ACHN (cell line): ENCODE results near the gene CACNA1C.
"Not testable (repeated sequence)": the region's sequence is repeated elsewhere in the genome, so short reads cannot be mapped to it uniquely, and the experiment has no call there.

Experiments used
- DNase-seq: peaks from one replicate; pipeline ENCODE4 v3.0.0-alpha.2; 2015
- in situ Hi-C: cut with HindIII; loops from 2 replicates; pipeline ENCODE4 v1.10.0; 2017; ENCODE audit warnings: low sequenced_read_pairs, low pct_ligation_motif_present, low pct_unique_long_range_greater_than_20kb

The CACNA1C gene

DNA sequence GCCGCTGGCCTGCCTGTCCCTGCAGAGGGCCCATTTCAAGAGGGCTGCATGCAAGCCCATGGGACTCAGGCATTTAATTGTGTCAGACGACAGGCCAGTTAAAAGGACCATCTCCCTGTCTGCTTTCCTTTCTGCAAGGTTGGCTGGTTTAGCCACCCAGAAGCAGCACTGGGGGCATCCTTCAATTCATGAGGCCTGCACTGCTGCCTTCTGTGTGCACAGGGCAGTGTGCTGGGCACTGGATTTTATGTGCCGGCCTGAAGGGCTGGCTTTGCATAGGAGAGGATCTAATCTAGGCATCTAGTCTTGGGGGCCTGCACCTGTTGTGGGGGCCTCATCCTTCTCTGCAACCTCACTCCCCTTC lies 627.9 kb downstream of the CACNA1C start:
- no peak for DNase-seq
- in situ Hi-C loops, result no loop called here

DNA sequence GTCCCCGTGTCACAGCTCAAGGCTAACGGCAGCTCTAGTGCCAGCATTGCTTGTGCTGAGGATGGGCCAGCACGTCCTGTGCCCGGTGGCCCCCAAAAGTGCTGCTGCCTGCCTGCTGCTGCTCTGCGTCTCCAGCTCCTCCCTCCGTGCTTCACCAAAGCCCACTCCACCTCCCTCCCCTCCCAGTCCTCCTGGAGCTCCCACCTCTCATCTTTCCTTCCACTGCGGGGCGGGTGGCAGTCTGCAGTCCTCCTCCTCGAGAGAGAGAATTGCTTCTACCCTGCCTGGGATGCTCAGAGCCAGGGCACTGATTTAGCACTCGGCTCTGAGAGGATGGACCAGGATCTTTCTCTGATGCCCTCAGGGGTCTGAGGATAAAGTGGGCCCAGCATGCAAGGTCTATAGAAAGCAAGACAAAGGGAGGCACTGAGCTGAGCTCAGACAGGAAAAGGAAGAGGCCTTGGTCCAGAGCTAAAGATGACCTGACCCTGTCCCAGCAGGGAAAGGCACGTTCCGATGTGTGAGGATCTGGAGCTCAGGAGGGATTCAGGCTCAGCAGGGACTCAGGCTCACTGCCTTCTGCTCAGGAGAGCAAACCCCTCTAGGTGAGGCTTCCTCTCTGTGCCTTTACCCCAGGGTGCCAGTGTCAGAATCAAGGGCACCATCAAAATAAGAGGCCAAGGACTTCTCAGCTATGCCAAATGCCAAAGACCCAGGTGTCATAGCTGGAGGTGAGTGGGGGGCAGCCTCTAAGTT lies 628.8 kb downstream of the CACNA1C start:
- in situ Hi-C loops, result no loop called here
- no peak for DNase-seq

DNA sequence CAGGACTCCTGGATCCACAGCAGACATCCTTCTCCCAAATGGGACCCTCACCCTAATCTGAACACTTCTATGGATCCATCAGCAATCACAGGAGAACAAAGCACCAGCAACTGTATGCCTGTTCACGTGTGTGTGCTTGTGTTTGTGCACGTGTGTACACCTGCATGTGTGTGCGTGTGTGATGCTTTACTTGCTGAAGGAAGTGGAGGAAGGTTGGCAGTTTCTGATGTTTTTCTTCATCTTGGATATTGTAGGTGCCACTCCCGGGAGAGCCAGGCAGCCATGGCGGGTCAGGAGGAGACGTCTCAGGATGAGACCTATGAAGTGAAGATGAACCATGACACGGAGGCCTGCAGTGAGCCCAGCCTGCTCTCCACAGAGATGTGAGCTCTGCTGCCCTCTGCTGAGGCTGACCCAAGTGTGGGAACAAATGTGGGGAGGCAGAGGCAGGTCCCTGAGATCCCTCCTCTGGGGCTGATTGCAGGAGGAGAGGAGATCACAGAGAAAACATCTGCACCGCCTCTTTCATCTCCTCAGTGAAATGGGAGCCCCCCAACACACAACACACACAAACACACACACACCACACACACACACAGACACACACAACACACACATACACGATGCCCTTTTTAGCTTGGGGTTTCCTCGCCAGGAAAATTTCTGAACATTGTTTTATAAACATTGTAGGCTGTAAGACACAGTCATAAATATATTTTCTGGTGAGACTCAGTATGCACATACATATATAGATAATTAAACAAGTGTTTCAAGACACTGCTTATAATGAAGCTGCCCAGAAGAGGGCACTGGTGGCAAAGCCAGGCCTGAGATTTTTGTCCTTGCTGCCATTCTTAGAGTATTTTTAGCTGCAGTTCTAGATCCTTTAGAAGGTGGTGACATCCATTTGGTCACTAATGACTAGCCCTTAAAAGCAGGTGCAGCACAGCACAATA lies 629.8 kb downstream of the CACNA1C start:
- DNase-seq, result peak; percentile 77
- in situ Hi-C loops, result no loop called here

DNA sequence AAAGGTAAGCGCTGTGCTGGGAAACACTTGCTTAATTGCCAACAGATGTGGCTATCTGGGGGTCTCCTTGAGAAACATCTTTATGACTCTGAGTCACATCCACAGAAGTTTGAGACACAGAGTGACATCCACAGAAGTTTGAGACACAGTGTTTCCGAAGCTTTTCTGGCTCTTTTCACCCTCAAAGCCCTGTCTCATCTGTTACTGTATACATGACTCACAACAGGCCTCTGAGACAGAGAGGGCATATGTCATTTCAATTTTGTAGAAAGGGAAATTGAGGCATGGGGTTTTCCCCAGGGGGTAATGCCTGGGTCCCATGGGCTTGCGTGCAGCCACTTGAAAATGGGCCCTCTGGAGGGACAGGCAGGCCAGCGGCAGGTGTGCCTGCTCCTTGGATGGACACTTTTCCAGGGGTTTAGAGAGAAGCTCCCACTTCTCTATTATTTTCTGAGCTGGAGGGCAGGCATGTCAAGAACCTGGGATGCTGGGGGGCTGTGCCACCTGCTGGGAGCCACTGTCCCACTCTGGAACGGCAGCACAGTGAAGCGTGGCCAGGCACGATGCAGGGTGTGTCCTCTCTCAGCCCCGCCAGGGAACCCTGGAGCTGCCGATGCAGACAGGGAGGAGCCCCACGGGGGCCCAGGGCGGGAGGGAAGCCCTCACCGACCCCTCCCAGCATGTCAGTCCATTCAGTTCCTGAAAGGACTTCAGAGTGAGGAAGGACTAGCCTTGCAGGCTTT lies 630.7 kb downstream of the CACNA1C start:
- DNase-seq, result no peak
- in situ Hi-C loops, result no loop called here

DNA sequence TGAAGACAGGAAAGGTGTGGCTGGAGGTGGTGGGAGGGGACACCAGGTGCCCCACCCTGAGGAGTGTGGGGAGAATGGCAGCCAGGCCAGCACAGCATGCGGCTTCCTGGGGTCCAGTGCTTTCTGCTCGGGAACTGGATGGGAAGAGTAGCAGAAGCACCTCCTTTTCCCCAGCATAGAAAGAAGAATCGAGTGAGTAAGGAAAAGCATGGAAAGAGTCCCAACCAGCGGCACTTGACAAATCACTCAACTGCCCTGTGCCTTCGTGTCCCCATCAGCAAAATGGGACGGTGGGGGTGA lies 631.2 kb downstream of the CACNA1C start:
- in situ Hi-C loops, result not testable (repeated sequence)

DNA sequence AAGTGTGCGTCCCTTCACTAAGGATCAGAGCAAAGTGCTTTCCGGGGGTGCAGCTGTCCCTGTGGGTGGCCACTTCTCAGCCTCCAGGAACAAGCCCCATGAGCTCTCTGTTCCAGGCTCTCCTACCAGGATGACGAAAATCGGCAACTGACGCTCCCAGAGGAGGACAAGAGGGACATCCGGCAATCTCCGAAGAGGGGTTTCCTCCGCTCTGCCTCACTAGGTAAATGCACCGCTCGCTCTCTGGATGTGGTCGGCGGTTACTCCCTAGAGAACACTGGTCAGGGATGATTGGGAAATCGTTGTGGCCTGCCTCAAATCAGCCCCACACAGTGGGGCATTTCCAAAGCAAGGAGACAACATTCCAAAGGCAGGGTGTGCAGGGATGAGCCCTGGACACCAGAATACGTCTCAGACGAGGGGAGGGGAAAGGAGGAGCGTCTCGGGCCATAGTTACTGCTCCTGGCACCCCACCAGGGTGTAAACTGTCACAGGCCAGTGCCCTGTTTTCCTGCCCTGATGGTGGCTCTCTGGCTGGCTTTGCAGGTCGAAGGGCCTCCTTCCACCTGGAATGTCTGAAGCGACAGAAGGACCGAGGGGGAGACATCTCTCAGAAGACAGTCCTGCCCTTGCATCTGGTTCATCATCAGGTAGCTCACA lies 633.0 kb downstream of the CACNA1C start:
- DNase-seq, in situ Hi-C loops: not testable (repeated sequence)

More for the DNA sequence above, 631.2 kb downstream of the CACNA1C start:
- DNase-seq, result not testable (repeated sequence)

DNA sequence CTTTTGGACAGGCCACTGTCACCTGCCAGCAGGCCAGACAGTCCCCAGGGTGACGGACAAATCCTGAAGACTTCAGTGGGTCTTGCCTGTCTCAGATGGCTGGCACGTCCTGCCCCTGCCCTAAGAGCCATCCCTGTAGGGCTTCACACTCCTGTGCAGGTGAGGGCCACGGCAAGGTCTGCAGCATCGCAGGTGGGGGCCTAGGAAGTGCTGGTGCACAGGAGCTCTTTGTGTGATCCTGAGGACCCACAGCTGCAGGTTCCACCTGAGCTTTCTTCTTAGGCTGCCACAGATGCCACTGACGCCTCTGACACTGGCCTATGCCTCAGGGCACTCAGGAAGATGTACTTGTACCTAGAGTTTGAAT lies 633.5 kb downstream of the CACNA1C start:
- no peak for DNase-seq
- in situ Hi-C loops, result no loop called here

DNA sequence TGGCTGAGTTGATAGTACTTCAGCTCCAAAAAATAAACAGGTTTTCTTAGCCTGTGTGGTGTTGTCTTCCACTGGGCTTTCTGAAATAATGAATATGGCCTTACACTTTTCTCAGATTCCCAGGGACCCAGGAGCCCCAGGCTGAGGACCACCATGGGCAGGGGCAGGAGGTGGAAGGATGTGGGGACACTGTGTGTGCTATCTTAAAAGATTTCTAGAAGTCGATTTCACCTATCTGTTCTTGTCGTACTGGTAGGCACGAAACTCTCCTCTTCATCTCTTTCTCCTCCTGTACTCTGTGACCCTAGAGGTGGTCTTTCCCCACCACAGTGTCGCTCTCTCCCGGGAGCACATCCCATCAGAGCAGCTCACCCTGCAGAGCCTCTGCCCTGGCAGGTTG lies 634.3 kb downstream of the CACNA1C start:
- in situ Hi-C loops, result no loop called here
- DNase-seq, result no peak

DNA sequence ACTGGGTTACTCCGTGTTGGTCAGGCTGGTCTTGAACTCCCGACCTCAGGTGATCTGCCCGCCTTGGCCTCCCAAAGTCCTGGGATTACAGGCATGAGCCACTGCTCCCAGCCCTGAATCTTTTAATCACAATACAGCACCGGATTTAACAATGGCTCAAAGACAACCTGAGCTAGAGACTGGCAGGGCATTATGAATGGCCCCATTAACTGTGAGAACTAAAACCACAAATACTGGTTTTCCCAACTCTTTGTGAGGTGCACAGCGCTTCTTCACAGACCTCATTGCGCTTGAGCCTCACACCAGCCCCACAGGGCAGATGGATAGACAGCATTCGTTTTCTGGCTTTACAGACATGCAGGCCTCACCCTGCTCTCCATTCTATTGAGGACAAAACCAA lies 634.9 kb downstream of the CACNA1C start:
- in situ Hi-C loops, result no loop called here
- no peak for DNase-seq

DNA sequence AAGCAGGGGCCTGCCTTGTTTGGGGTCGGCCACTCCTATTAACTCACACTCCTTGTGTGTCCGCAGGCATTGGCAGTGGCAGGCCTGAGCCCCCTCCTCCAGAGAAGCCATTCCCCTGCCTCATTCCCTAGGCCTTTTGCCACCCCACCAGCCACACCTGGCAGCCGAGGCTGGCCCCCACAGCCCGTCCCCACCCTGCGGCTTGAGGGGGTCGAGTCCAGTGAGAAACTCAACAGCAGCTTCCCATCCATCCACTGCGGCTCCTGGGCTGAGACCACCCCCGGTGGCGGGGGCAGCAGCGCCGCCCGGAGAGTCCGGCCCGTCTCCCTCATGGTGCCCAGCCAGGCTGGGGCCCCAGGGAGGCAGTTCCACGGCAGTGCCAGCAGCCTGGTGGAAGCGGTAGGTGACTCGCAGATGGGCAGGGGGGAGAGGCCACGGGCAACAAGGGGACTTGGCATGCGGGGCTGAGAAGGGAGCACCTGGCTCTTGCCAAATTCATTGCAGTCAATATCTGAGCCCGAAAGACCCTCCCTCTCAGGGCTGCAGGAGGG lies 635.7 kb downstream of the CACNA1C start:
- DNase-seq, result no peak
- in situ Hi-C loops, result no loop called here

DNA sequence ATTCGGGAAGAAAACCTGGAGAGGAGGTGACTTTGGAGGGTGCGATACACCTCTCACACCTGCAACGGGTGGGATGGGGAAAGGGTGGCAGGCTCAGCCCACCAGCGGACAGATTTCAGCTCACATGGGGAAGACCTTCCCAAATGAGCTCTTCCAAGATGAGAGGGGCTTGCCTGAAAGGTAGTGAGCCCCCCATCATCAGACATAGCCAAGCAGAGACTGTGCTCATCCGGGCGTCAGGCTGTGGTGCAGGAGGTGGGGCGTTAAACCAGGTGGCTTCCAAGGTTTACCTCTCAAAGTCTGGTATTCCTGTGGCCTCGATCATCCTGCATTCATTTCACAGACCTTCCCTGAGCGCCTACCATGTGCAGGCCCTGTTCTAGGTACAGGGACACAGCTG lies 636.6 kb downstream of the CACNA1C start:
- DNase-seq, result no peak
- in situ Hi-C loops, result no loop called here

DNA sequence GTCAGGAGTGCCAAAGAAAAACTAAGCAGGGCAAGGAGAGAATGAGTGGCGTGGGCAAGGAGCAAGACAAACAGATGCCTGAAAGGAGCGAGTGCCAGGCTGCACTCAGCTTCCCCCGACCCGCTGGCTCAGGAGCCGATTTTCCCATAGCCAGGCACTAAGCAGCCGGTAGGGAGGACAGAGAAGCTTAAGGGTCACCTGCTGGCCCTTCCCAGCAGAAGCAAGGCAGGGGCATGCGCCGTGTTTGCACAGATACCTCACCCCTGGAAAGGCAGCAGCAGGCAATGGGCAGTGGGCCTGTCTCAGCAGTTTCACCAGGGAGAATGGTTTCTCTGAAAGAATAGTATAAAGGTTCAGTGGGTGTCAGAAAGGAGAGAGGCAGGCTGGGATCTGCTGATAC lies 637.1 kb downstream of the CACNA1C start:
- in situ Hi-C loops, result no loop called here
- DNase-seq, result no peak

DNA sequence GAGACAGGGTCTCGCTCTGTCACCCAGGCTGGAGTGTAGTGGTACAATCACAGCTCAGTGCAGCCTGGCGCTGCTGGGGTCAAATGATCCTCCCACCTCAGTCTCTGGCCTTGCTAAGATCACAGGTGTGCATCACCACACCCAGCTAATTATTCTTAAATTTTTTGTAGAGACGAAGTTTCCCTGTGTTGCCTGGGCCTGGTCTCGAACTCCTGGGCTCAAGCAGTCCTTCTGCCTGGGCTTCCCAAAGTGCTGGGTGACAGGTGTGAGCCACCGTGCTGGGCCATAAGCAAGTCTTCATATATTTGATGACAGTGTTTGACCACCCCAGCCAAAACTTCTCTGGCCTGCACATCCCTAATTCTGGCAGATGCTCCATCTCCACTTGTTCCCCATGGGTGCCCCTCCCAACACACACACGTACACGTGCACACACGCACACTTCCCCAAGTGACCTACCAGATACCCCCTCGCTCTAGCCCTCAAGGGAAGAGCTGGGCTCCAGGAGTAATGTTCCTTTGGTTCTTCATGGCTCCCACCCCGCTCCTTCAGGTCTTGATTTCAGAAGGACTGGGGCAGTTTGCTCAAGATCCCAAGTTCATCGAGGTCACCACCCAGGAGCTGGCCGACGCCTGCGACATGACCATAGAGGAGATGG lies 637.7 kb downstream of the CACNA1C start:
- no peak for DNase-seq
- in situ Hi-C loops, result no loop called here

DNA sequence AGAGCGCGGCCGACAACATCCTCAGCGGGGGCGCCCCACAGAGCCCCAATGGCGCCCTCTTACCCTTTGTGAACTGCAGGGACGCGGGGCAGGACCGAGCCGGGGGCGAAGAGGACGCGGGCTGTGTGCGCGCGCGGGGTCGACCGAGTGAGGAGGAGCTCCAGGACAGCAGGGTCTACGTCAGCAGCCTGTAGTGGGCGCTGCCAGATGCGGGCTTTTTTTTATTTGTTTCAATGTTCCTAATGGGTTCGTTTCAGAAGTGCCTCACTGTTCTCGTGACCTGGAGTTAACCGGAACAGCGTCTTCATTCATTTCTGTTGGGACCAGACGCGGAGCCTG lies 638.2 kb downstream of the CACNA1C start:
- in situ Hi-C loops, result no loop called here

DNA sequence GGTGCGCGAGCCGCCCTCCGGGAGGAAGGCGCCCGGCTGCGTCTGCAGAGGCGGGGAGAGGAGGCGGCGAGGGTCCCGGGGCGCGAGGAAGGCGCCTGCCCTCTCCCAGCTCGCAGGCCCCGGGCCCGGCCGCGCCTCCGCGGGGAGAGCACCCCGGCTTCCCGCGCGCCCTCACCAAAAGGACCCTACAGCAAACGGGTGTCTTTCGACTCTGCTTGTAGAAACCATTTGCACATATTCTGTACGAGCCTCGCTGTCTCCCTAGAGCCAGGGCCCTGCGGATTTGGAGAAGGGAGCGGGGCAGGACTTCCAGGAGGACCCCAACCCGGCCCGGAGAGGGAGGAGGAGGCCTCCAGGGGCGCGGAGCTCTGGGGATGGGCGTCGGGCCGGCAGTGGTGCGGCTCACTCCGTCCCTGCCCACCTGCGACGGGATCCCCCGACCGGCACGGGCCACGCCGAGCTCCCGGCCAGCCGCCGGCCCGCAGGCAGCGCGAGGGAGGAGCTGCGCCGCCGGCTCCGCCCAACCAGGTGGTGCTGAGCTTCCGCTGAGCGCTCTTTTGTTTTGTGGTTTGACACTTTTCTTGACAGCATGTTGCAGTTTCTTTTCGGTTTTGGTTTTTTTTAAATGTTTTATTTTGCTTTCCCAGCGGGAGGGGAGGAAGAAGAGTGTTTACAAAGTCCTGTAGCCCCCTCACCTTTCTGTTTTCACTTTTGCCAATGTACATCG lies 638.7 kb downstream of the CACNA1C start:
- in situ Hi-C loops, result no loop called here
- no peak for DNase-seq

More for the DNA sequence above, 638.2 kb downstream of the CACNA1C start:
- DNase-seq, result no peak

DNA sequence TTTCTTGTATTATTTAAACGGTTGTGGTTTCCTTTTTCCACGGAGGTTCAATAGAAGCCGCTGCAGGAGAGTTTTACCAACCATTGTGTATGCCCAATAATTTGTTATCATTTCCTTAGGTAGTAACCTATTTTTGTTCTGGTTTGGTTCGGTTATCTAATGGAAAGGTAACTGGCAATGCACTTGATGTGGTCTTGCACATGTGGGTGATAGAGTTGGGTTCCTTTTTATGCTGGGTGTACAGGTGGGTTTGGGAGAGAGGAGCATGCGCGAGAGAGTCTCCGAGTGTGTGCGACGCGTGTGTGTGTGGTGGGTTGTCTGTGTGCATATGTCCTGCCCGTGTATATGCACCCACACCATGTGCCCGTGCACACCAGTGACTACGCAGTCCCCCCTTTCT lies 639.3 kb downstream of the CACNA1C start:
- in situ Hi-C loops, result no loop called here
- no peak for DNase-seq

DNA sequence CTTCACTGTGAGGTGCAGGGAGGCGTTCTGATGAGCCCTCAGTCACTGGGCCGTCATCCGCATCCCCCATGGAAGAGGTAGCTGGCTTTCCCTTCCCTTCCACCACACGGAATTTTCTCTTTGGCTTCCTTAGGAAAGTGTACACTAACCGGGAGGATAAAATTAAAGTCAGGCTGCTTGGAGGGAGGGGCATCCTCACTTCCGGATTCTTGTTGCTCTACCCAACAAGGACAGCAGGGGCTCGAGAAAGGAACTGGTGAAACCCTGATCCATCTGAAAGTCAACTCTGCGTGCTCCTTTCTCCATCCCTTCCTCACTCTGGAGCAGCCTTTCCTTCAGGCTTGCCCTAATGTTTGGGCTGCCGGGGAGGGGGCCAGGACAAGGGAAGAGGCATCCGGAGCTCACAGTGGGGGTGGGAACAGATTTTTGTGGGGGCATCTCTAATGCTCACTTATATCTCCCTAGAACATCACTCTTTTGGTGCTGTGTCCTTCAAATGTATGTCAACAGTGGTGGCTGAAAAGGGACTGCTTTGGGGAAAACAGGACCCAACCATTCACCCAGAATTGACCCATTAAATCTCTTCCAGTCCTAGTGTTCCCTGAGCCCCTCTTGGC lies 640.6 kb downstream of the CACNA1C start:
- no peak for DNase-seq
- in situ Hi-C loops, result no loop called here
